ENCODE measurements around the gene ANKRD11. TPM values are rescaled to one million over a fixed set of nuclear protein-coding genes. Genes with fewer than 3 reads are reported as not detected.

The ANKRD11 gene
- total RNA-seq, 1 donor from 2014 or later: 367 TPM

- peak overlapping the region; percentile 85 for H3K27ac Mint-ChIP-seq (ENCODE audit: unreplicated experiment)
These were observed 79.0 kb downstream of the ANKRD11 start for GRCh38 chr16:89411335-89411850.

GRCh38 chr16:89410794-89411309 lies 79.5 kb downstream of the ANKRD11 start:
- Mint-ChIP-seq H3K4me3 (ENCODE audit: unreplicated experiment) (peak overlapping the region; percentile 68), H3K36me3 (ENCODE audit: unreplicated experiment) (no peaks in the 10 kb centered on the region), H3K27me3 (ENCODE audit: unreplicated experiment) (peaks cover 16% of the 10 kb centered on the region), H3K27ac (ENCODE audit: unreplicated experiment) (peak overlapping the region; percentile 85), H3K4me1 (ENCODE audit: low read depth, unreplicated experiment) (peaks cover 67% of the 10 kb centered on the region), H3K9me3 (ENCODE audit: unreplicated experiment) (peaks cover 41% of the 10 kb centered on the region)
- DNase-seq: peak; percentile 67
- TF ChIP-seq CTCF (IDR thresholded peaks at IDR 0.05; ENCODE audit: partially characterized antibody, unreplicated experiment): no peak

More at GRCh38 chr16:89411335-89411850, 79.0 kb downstream of the ANKRD11 start:
- no peak for DNase-seq
- peaks cover 67% of the 10 kb centered on the region for H3K4me1 Mint-ChIP-seq (ENCODE audit: low read depth, unreplicated experiment)
- peaks cover 17% of the 10 kb centered on the region for H3K27me3 Mint-ChIP-seq (ENCODE audit: unreplicated experiment)
- peaks cover 39% of the 10 kb centered on the region for H3K9me3 Mint-ChIP-seq (ENCODE audit: unreplicated experiment)
- no peak for TF ChIP-seq CTCF (IDR thresholded peaks at IDR 0.05; ENCODE audit: partially characterized antibody, unreplicated experiment)
- no peaks in the 10 kb centered on the region for H3K36me3 Mint-ChIP-seq (ENCODE audit: unreplicated experiment)
- peak overlapping the region; percentile 68 for H3K4me3 Mint-ChIP-seq (ENCODE audit: unreplicated experiment)

GRCh38 chr16:89410322-89410721 lies 80.0 kb downstream of the ANKRD11 start:
- Mint-ChIP-seq H3K27ac (ENCODE audit: unreplicated experiment) (peak overlapping the region; percentile 85), H3K36me3 (ENCODE audit: unreplicated experiment) (no peaks in the 10 kb centered on the region), H3K27me3 (ENCODE audit: unreplicated experiment) (peaks cover 14% of the 10 kb centered on the region), H3K4me3 (ENCODE audit: unreplicated experiment) (no peak overlapping the region), H3K9me3 (ENCODE audit: unreplicated experiment) (peaks cover 44% of the 10 kb centered on the region), H3K4me1 (ENCODE audit: low read depth, unreplicated experiment) (peaks cover 68% of the 10 kb centered on the region)
- no peak for TF ChIP-seq CTCF (IDR thresholded peaks at IDR 0.05; ENCODE audit: partially characterized antibody, unreplicated experiment)
- DNase-seq: no peak

GRCh38 chr16:89409161-89409711 lies 81.1 kb downstream of the ANKRD11 start:
- peak overlapping the region; percentile 55 for H3K4me3 Mint-ChIP-seq (ENCODE audit: unreplicated experiment)
- no peak for TF ChIP-seq CTCF (IDR thresholded peaks at IDR 0.05; ENCODE audit: partially characterized antibody, unreplicated experiment)
- peaks cover 16% of the 10 kb centered on the region for H3K27me3 Mint-ChIP-seq (ENCODE audit: unreplicated experiment)
- H3K27ac Mint-ChIP-seq (ENCODE audit: unreplicated experiment): no peak overlapping the region
- peaks cover 68% of the 10 kb centered on the region for H3K4me1 Mint-ChIP-seq (ENCODE audit: low read depth, unreplicated experiment)
- H3K9me3 Mint-ChIP-seq (ENCODE audit: unreplicated experiment): peaks cover 44% of the 10 kb centered on the region
- no peak for DNase-seq
- no peaks in the 10 kb centered on the region for H3K36me3 Mint-ChIP-seq (ENCODE audit: unreplicated experiment)

- Mint-ChIP-seq H3K27ac (ENCODE audit: unreplicated experiment) (peak overlapping the region; percentile 68), H3K4me1 (ENCODE audit: low read depth, unreplicated experiment) (peaks cover 72% of the 10 kb centered on the region)
- no peak for DNase-seq
These were observed 82.0 kb downstream of the ANKRD11 start for GRCh38 chr16:89408315-89408714.

More at GRCh38 chr16:89408315-89408714, 82.0 kb downstream of the ANKRD11 start:
- Mint-ChIP-seq H3K4me3 (ENCODE audit: unreplicated experiment) (peak overlapping the region; percentile 55), H3K9me3 (ENCODE audit: unreplicated experiment) (peaks cover 46% of the 10 kb centered on the region), H3K27me3 (ENCODE audit: unreplicated experiment) (peaks cover 16% of the 10 kb centered on the region), H3K36me3 (ENCODE audit: unreplicated experiment) (no peaks in the 10 kb centered on the region)
- no peak for TF ChIP-seq CTCF (IDR thresholded peaks at IDR 0.05; ENCODE audit: partially characterized antibody, unreplicated experiment)
